H1 (cell line): ENCODE measurements around the gene ACOT11. TPM values are rescaled to one million over a fixed set of nuclear protein-coding genes. Genes with fewer than 3 reads are reported as not detected.

Experiments used
- CTCF ChIP-seq, 3 experiments: IDR thresholded peaks; 1 replicate in 2 of 3; 2 replicates in 1 of 3; pipeline versions ENCODE4 v1.5.1 to v1.6.1; 2011; ENCODE audit warnings: low read length in 3 of 3, mild to moderate bottlenecking in 3 of 3, inconsistent platforms in 2 of 3, low read depth in 1 of 3, moderate library complexity in 1 of 3; ENCODE audit not compliant: insufficient read depth in 1 of 3; ENCODE audit errors: control extremely low read depth in 1 of 3
- EZH2 ChIP-seq: fragments of 200-600 bp; sonication (generic); IDR thresholded peaks from 2 replicates; pipeline ENCODE4 v1.7.1; 2012; ENCODE audit warnings: low read depth, mild to moderate bottlenecking, moderate library complexity, low read length, inconsistent platforms; ENCODE audit not compliant: severe bottlenecking
- GTF2F1 ChIP-seq: IDR thresholded peaks from 2 replicates; pipeline ENCODE4 v1.6.1; 2012; ENCODE audit warnings: low read depth, low read length, improper control_type of control experiment, borderline replicate concordance
- RAD21 ChIP-seq, 2 experiments: IDR thresholded peaks in 1 of 2; conservative IDR thresholded peaks in 1 of 2; 2 replicates each; pipeline ENCODE4 v1.6.1; 2011; ENCODE audit warnings: low read depth in 2 of 2, low read length in 2 of 2, improper control_type of control experiment in 1 of 2, inconsistent platforms in 1 of 2, mild to moderate bottlenecking in 1 of 2, moderate library complexity in 1 of 2
- SP2 ChIP-seq: IDR thresholded peaks from 2 replicates; pipeline ENCODE4 v1.6.1; 2012; ENCODE audit warnings: mild to moderate bottlenecking, low read length, inconsistent platforms
- polyA plus RNA-seq, 7 experiments: library from polyadenylated mRNA; depleted of rRNA in 3 of 7; stranded (reverse) in 5 of 7; unstranded in 2 of 7; fragments of >200 nt in 5 of 7; fragments of 200-250 nt in 2 of 7; gene quantifications; 1 replicate in 5 of 7; 2 replicates in 1 of 7; 4 replicates in 1 of 7; pipeline versions ENCODE4 v1.2.1 to v1.2.3, GENCODE V29; 2011 to 2013; ENCODE audit warnings: missing spikeins in 2 of 7, mixed read lengths in 2 of 7
- total RNA-seq: library from RNA; stranded (reverse); fragmentation: NEBNext Ultra II Directional; extraction: Animal tissue kit (Norgen Biotek cat#: 25700); gene quantifications from 2 replicates; pipeline ENCODE4 v1.2.1, GENCODE V29; 2021

The ACOT11 gene
- total and polyA plus RNA-seq, 2 of the 8 experiments (the other 6 are each of a cell fraction or from before 2014, with no cell fraction given) = 3.8 to 4.5 TPM

- TF ChIP-seq CTCF (IDR thresholded peaks at IDR 0.05; ENCODE audit: control extremely low read depth in 1 of 3, insufficient read depth in 1 of 3, low read depth in 1 of 3, low read length in 3 of 3) = no peak
- no peak for TF ChIP-seq GTF2F1
- TF ChIP-seq RAD21 (IDR thresholded peaks at IDR 0.05 in 1 of 2, conservative IDR thresholded peaks at IDR 0.05 in 1 of 2; ENCODE audit: low read depth in 2 of 2, low read length in 2 of 2) = no peak
- TF ChIP-seq SP2 = no peak
- TF ChIP-seq EZH2 = no peak
- TF ChIP-seq, all 59 proteins: peak for 0
These were observed 30.5 kb upstream of the ACOT11 start (continued) for GRCh38 chr1:54517496-54517895.
